Epithelial cell of proximal tubule (primary cell): ENCODE data around the gene YEATS4. TPM values are rescaled to one million over a fixed set of nuclear protein-coding genes. Genes with fewer than 3 reads are reported as not detected.
A peak's percentile ranks its signal among the peaks of the same experiment; 100 is the strongest.

Experiments
- DNase-seq: peaks from one replicate; pipeline ENCODE4 v3.0.0-alpha.2; 2011; ENCODE audit warnings: low read depth
- H3K4me3 ChIP-seq: 2 replicates; pipeline ENCODE4 v1.5.1; 2011; ENCODE audit warnings: low read depth, mild to moderate bottlenecking, low read length
- CTCF ChIP-seq: conservative IDR thresholded peaks from 2 replicates; pipeline ENCODE4 v1.5.1; 2012; ENCODE audit warnings: low read depth, mild to moderate bottlenecking, low read length
- total RNA-seq: library from RNA; depleted of rRNA; stranded (reverse); fragments of >200 nt; gene quantifications from 2 replicates; pipeline ENCODE4 v1.2.3, GENCODE V29; 2015

The YEATS4 gene
- total RNA-seq, 1 donor from 2014 or later: 50.6 TPM

DNA sequence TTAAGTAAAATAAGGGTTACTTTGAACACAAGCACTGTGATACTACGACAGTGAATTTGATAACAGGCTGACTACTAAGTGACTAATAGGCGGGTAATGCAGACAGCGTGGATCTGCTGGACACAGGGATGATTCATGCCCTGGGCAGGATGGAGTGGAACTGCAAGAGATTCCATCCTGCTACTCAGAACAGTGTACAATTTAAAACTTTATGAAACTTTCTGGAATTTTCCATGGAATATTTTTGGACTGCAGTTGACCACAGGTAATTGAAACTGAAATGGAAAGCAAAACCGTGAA, 46.0 kb downstream of the YEATS4 start:
- no peak overlapping the region for H3K4me3 ChIP-seq
- DNase-seq: peak; percentile 70
- TF ChIP-seq CTCF: no peak

- DNase-seq: no peak
- H3K4me3 ChIP-seq: no peak overlapping the region
- TF ChIP-seq CTCF: no peak
Observed at GRCh38 chr12:69406217-69406616, 46.7 kb downstream of the YEATS4 start.

DNA sequence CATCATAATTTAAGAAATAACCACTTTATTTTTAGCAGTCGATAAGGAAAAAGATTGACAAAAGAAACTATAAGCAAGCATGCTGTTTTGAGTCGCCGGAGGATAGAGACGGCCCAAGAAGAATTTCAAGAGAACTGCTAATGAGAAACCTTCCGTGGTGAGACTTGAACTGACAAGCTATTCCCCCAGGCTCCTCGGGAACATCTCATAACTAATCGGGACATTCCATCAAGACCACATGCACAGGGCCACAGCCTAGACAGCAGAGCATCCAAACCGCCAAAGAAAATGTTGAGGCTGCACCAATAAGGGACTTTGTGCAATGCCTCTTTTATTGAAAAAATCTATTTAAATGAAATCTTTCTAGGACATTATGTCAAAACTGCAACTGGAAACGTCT, 51.0 kb downstream of the YEATS4 start:
- DNase-seq: no peak
- TF ChIP-seq CTCF: no peak
- no peak overlapping the region for H3K4me3 ChIP-seq

DNA sequence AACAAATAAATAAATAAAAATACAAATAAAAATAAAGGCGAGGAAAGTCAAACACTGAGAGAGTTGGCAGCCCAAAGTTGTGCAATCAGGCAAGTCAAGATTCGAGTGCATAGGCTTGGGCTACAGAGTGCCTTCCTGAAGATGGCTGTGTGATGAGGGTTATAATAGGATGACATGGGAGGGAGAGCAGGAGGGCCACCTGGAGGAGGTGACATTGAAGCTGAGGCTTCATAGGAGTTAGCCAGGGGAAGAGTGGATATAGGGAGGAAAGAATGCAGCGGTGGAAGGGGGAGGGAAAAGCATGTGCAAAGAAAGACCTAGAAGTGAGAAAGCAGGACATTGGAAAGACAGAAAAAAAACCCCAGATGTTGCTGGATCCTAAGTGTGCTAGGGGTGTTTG, 53.1 kb downstream of the YEATS4 start:
- no peak for DNase-seq
- H3K4me3 ChIP-seq: no peak overlapping the region
- no peak for TF ChIP-seq CTCF

GRCh38 chr12:69415471-69416275, 56.1 kb downstream of the YEATS4 start:
- no peak overlapping the region for H3K4me3 ChIP-seq
- no peak for DNase-seq
- peak; percentile 84 for TF ChIP-seq CTCF

- no peak for DNase-seq
- TF ChIP-seq CTCF: no peak
Observed at GRCh38 chr12:69417231-69417630, 57.7 kb downstream of the YEATS4 start.

DNA sequence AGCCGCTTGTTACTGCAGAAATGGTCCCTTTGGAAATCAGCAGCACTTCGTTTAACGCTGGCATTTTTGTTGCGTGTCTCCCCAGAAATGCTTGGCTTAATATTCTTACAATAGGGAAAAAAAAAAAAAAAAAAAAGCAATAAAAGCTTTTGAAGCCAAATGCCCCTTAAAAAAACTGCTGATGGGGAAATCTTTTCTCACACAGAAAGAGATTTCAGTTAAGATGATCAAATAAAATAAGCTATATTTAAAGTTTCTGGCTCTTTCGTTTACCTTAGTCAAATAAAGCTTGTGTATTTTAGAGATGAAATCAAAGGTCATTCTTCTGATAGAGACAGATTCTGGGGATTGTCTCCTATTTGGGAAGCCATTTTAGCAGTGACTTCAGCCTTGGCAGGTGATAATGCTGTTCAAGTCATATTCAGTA, 58.2 kb downstream of the YEATS4 start:
- no peak for TF ChIP-seq CTCF
- no peak for DNase-seq
- H3K4me3 ChIP-seq: no peak overlapping the region

More at GRCh38 chr12:69417231-69417630, 57.7 kb downstream of the YEATS4 start:
- no peak overlapping the region for H3K4me3 ChIP-seq
